GM19438 (cell line): ENCODE measurements around the gene BMP7.

Experiments
- ATAC-seq: cut with Tn5 transposase; IDR thresholded peaks from one replicate; pipeline ENCODE4 v1.9.1; 2021; ENCODE audit warnings: low read depth; ENCODE audit not compliant: unreplicated experiment

Gene BMP7

DNA sequence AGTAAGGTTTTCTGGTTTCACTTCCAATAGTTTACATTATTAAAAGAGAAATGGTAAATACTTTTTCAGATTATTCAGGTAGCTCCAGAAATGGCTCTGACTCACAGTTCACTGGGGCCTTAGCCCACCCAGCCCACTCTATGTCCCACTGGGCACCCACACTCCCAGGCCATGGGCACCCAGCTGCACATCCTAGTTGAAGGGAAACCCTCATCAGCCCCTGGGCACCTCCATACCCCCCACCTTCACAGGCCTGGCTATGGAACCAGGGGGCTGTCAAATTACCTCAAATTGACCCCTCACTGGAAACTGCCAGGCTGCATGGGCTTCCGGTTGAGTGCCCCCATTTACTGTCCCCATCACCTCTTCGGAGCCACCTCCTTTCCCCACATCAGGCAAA is 51.5 kb downstream of the BMP7 start:
- ATAC-seq, result no peak

DNA sequence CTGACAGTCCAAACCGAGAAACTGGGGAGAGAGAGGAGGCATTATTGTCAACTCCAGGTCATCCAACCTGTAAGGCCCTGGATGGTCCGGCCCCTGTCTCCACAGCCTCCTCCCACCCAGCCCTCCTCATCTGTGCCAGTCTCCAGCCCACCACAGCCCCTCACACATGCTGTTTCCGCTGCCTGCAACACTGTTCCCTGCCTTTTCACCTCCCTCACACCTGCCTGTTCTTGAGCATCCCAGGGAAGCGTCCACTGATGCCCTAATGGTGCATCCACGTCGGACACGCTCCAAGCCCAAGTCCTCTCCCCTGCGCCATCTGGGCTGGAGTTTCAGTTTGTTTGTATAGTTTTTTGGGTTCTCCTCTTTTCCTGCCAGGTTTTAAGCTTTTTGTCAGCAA is 52.0 kb downstream of the BMP7 start:
- no peak for ATAC-seq

DNA sequence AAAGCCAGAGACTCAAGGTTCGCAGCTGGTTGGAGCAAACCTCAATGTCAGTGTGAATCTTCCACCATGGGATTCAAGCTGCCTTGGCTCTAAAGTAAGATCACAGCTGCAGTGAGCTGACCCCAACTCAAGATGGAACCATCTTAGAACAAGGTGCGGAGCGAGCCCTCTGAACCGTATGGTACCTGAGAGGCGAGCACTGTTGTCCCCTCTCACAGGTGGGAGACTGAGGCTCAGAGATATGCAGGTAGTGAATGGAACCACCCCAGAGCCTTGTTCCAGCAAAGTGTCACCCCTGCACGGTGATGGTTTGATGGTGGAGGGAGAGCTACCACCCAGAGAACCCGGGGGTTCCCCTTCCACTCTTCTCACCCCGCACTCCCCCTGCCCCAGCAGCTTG is 52.5 kb downstream of the BMP7 start:
- ATAC-seq, result no peak

DNA sequence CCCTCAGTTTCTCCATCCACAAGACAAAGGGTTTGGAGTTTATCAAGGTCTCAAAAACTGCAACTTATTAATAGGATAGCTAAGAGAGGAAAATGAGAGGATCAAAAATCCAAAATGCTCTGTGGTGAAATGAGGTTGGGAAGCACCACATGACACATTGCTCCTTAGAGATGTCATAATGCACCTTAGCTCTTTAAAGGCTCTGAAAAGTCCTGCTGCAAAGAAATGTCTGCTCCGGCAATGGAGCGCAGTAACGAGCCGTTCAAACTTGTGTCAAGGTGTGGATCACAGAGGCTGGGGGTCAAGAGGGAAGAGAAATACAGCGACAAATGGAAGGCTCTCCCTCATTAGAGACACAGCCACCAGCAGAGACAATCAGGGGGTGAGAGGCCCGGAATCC is 53.1 kb downstream of the BMP7 start:
- no peak for ATAC-seq

DNA sequence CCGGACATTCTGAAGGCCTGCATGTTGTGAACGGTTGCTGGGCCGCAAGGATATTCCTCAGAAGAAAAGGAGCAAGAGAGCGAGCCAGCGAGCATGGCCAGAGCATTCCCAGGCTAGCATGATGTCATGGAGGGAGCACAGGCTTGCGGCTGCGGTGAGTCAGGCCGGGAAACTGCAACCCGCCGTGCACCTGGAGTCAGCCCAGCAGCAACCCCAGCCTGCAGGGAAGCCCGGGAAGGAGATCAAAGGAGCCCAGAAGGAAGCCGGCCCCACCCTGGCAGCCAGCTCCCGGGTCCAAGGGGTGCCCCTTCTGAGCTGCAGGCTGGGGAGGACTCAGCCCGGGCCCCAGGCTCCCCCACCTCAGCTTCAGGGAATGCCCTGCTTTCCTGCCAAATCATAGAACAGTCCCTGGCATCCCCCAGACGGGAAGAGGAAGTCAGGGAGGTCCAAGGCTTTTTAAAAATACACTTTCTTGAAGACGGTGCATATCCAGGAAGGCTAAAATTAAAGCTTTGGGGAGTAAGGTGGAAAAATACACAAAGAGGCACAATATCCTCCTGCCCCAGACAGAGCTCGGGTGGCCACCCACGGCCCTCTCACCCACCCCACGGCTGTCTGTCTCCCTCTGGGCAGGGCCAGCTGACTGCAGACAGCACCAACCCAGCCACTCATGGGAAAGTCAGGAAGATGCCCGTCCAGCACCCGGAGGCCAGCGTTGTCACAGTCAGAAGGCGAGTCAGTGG is 53.7 kb downstream of the BMP7 start:
- no peak for ATAC-seq

DNA sequence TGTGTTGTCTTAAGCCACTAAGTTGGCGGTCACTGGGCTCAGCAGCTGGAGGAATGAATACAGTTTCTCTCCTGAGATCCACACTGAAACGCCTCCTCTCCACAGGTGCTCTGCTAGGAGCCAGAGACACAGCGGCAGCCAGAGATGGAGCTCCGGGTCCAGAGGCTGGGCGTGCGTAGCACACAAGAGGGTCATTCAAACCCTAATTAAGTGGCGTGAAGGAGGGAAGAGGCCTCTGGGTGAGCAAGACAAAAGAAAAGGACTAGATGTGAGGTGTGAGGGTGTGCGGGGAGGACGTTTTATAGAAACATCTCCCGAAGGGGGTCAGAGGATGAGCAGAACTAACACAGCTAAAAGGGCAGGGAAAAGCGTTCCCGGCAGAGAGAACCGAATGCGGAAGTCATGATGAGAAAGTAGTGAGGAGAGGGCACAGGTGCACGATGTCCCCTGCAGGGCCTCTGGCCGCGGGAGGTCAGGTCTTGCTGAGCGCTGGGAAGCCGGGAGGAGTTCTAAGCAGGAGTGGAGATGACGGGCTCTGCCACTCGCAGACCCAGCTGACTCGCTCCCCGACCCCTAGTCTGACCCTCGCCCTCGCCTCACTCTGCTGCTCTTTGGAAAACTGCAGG is 54.4 kb downstream of the BMP7 start:
- ATAC-seq, result no peak

DNA sequence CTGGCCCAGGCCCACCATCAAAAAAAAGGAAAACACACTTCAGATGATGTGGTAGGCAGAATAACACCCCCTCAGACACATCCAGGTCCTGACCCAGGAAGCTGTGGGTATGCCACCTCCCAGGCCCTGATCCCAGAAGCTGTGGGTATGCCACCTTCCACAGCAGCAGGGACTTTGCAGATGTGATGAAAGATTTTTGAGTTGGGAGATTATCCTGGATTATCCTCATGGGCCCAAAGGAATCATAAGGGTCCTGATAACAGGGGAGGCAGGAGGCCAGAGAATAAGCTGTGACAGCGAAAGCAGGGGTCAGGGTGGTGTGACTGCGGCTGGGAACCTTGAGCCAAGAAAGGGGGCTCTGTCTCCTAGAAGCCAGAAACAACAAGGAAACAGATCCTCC is 55.0 kb downstream of the BMP7 start:
- no peak for ATAC-seq

DNA sequence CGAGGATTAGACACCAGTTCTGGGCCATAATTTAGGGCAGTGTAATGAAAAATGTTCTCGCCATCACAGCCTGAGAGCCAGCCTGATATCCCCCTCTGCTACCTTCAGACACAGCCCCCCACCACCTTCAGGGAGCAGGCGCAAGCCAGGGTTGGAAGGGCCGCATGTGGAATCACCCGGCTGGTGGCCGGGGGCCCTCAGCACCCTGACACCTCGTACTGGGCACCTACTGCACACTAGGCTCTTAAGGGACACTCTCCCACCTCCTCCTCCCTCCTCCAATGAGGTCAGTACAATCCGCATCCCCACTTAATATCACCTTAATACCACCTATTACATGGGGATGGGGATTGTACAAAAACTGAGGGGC is 55.5 kb downstream of the BMP7 start:
- no peak for ATAC-seq

DNA sequence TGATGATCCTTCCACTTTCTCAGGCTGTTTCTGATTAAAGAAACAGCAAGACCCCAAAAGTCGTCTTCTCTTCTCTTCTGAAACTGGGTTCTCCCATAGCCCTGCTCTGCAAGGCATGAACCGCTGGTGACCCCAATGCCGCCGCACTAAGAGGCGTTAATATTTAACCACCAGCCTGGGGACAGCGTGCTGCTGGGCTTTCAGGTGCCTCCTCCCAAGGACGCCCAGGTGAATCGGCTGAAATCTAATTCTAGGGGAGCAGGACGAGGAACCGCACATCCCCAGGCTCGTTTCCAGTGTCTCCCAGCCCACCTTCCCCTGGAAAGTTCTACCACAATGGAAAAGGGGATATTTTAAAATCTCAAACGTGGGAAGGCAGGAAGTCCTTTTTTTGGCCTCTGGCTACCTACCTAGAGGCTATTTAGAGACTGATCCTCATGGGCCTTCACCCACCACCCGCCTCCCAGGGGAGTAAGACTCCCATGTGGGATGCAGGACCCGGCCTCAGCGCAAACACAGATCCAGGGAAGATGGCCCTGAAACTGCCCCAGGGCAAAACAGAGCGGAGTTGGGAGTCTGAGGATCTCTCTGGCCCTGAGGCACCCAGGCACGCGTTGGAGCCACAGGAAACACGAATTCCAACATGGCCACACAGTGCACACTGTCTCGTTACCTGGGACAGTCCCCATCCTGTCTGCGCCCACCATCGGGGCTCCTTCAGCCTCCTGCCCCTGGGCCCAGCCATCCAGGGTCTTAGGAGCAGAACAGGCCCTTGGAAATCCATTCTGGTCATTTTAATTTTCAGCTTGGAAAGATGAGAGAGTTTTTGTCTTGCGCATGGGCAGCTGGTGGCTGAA is 56.2 kb downstream of the BMP7 start:
- ATAC-seq, result no peak

DNA sequence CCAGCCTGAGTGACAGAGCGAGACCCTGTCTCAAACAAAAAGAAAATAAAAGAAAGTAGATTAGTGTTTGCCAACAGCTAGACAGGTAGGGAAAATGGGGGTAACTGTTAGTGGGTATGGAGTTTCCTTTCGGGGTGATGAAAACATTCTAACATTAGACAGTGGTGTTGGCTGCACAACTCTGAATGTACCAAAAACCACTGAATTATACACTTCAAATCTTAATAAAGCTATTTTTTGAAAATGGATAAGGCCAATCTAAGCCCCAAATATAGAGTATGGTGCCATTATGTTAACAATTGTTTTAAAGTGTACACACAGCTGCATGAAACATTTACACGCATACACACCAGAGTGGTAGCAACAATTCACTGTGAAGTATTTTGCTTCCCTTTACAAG is 57.0 kb downstream of the BMP7 start:
- no peak for ATAC-seq

DNA sequence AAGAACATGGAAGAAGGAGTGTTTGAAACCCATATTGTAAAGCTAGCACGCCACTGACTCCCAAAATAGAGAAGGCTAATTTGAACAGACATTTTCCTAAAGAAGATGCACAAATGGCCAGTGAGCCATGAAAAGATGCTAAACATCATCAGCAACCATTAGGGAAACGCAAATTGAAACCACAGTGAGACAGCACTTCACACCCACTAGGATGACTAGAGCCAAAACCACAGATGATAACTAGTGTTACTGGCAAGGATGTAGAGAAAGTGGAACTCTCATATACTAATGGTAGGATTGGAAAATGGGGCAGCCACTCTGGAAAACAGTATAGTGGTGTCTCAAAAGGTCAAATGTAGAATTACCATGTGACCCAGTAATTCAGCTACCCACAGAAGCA is 58.2 kb downstream of the BMP7 start:
- ATAC-seq, result no peak

DNA sequence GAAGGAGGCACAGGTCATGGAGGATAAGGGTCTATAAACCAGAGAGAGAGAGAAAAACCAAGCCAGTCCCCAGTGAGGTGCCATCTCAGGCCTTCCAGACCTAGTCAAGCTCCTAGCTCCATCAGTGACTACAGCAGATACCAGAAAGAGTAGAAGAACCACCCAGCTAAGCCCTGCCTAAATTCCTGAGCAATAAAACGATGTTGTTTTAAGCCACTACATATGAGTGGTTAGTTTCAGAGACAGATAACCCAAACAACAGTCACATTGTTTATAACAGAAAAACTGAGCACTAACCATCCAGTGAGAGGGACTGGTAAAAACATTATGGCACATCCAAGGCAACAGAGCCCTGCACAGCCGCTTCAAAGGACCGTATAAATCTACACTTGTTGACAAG is 59.2 kb downstream of the BMP7 start:
- no peak for ATAC-seq

DNA sequence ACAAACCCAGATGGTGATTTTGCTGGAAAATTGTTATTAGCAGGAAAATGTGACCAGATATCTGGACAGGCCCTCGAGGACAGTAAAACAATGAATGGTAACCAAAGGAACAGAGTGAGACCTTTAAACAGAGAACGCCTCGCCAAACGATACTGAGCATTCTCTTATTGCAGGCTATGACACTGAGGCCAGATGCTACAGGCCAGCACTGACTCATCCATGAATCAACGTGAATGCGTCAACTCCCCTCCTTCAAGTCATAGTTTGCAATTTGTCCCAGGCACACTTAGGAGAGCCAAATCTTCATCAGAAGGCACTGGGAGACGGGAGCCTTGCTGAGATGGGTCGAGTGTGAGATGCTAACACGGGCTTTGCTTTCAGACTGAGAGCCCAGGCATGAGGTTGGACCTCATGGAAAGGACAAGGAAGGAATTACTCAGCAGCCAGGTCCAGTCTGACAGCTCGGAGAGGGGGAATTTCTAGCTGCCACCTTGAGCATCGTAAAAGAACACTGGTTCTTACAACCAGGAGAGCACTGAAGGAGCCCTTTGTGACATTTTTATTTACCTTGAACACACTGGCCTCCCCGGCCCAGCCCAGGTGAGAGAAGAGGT is 60.7 kb downstream of the BMP7 start:
- no peak for ATAC-seq

DNA sequence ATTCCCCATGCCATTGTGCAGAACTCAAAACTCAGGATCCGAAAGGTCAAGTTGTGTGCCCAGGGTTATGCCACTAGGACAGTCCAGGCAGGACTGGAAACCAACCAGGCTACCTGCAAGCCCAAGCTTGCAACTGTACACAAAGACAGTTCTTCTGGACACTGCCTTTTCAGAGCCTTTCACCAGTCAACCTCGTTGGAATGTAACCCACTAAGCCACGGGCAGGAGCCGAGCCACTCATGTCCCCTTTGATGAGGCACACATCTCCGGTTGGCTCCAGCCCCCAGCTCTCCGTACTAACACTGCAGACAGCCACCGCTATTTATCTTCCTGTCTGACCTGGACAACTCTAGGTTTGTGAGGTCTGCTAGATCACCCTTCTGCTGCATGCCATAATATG is 62.5 kb downstream of the BMP7 start:
- no peak for ATAC-seq

DNA sequence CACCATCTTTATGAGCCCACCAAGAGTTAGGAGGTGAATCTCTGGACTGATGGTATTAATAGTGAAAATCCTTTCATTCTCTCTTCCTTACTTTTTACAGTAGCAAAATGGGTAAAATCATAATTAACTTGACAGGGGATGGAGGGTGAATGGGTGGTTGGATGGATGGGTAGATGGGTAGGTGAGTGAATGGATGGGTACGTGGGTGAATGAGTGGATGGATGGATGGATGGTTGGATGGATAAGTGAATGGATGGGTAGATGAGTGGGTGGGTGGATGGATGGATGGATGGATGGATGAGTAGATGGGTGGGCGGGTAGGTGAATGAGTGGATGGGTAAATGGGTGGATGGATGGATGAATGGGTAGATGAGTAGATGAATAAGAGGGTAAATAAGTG is 63.2 kb downstream of the BMP7 start:
- ATAC-seq, result no peak

DNA sequence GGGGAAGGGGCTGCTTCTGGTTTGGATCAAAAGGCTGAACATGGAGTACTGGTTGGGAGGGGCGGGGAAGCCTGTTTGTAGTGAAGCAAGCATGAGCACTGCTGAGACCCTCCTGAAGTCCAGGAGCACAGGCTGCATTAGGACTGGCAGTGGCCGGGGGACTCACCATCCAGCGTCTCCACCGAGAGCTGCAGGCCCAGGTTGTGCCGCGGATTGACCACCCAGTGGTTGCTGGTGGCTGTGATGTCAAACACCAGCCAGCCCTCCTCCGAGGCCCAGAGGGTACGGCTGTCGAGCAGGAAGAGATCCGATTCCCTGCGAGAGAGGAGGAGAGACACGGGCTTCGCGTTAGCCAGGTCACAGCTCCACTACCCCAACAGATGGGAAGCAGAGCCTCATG is 64.1 kb downstream of the BMP7 start:
- no peak for ATAC-seq

DNA sequence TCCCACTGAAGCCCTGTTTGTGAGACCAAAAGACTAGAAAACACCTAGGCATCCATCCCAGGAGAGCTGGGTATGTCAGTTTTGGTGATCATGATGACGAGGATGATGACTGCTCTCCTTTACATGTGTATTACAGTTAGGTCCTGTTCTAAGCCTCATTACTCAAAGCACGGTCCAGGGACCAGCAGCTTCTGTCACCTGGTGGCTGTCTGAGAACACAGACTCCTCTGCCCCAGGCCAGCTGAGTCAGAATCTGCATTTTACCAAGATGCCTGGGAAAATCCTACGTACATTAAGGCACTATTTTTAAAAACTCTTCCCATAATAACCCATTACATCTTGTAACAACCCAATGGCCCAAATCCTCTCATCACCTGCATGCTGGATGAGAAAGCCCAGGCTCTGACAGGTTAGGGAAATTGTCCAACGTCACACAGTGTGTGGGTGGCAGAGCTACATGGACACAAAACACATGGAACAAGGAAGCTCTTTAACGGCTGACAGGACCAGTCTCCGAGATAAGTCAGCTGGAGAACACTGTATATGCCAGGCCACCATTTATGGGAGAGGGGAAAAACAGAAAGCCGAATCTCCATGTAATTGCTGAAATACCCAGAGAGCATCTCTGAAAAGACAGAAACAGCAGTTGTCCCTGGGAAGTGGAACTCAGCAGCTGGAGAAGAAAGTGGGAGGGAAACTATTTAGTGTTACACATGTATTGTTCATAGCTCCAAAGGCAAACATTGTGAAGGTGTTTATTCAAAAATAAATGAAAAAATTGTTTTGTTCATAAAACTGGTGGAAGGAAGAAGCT is 65.4 kb downstream of the BMP7 start:
- ATAC-seq, result no peak

DNA sequence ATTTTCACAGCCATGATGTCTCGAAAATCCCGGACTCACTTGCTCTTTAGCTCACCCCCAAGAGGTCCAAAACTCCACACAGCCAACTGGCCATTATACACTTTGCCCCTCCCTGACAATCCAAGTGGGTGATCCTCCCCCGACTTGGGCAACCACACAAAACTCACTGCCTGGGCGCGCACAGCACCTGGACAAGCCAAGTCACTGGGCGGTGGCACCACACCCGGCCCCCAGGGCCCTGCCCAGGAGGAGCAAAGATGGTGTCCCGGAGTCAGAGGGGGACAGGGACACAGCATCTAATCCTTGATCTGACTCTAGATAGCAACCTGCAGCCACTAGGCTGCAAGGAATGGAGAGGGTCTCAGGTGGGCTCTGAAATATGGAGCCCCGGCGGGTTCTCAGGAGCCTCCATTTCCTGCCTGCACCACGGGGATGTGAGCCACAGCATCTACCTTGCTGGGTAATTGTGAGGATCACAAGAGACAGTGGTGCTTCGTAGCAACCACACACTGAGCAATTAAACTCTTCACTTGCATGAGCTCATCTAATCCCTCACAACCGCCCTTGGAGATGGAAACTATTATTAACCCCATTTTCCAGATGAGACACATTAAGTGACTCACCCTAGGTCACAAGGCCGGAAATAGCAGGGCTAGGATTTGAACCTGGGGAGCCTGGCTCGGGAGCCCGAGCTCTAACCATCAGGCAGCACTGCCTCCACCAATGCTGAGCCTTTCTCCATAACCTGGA is 66.6 kb downstream of the BMP7 start:
- ATAC-seq, result no peak

DNA sequence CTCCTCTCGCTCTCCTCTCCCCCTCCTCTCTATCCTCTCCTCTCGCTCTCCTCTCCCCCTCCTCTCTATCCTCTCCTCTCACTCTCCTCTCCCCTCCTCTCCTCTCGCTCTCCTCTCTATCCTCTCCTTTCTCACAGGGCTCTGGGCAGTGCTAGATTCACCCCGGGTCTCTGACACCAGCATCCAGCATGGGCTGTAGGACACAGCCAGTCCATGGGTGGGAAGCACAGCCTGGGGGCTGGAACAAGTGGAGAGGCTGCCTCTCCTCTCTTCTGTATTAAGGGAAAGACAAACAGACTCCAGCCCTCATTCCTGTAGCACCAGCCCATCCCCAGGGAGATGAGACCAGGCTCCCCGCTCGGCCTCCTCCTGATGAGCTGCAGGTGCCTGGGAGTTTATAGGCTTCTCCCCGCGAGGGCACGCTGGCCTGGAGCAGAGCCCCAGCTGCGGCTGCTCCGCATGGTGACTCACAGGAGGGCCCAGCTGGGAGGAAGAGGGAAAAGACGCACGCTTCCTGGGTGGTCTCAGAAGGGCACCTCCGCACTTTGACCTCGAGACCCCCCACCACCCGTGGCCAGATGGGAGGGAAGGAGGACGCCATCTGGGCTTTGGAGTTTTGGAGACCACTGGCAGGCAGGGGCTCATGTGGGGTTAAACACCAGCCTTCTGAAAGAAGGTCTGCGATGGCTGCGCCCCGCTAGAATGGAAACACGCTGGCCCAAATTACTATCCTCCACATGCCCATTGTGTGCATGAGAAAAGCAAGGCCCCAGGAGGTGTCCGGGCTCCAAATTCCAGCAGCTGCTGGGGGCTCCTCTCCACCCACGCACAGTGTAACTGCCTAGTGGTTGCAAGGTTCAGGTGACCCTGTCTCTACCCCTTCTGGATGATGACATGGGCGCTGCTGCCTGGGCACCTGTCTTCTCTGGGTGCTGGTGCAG is 68.0 kb downstream of the BMP7 start:
- no peak for ATAC-seq
